GM21737 (cell line): ENCODE results near the gene DSCAML1.

Experiments
- ATAC-seq: cut with Tn5 transposase; IDR thresholded peaks from one replicate; pipeline ENCODE4 v1.9.1; 2021; ENCODE audit warnings: mild to moderate bottlenecking, moderate library complexity; ENCODE audit not compliant: unreplicated experiment

Gene DSCAML1

DNA sequence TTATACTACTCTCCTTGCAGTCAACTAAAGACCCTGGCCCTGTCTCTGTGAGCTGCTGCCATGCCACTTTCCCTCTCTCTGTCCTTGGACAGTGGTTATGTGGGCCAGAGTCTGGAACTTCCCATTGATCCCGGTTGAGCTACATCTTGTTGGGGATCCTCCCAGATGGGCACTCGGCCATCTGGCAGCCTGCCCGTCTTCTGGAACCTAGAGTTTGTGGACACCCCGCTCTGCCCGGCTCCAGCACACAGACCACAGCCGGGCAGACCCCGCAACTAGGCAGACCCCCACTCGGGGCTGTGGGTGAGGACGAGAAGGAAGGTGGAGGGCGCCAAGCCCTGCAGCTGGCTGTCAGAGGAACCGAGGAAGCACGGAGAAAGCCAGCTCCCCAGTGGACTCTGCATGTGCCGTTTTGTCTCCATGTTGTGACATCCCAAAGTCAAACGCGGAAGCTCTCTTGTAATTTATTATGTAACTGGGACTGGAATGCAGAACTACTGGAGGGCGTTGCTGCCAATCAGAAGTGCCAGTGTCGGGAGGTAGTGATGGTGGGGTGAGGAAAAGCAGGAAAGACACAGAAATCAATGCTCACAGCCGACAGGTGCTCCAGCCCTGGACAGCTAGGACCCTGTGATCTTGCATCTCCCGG, 261.7 kb downstream of the DSCAML1 start:
- no peak for ATAC-seq

GRCh38 chr11:117532568-117532967, 264.4 kb downstream of the DSCAML1 start:
- no peak for ATAC-seq

DNA sequence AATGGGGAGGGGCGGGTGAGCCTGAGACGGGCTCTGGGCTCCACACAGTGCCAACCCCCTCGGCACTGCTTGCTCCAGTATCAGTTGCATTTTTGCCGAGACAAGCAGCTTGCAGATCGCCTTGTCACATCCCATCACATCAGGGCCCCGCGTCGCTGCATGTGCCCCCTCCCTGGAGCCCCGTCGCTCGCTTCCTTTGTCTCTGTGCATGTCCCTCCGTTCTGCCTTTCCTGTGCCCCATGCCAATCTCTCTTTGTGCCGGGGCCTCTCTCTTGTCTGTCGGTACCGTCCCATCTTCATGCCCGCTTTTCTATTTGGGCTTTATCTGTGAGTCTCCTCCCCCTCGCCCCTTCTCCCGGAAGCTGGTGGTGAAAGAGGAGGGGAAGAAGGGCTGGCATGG, 267.2 kb downstream of the DSCAML1 start:
- no peak for ATAC-seq

DNA sequence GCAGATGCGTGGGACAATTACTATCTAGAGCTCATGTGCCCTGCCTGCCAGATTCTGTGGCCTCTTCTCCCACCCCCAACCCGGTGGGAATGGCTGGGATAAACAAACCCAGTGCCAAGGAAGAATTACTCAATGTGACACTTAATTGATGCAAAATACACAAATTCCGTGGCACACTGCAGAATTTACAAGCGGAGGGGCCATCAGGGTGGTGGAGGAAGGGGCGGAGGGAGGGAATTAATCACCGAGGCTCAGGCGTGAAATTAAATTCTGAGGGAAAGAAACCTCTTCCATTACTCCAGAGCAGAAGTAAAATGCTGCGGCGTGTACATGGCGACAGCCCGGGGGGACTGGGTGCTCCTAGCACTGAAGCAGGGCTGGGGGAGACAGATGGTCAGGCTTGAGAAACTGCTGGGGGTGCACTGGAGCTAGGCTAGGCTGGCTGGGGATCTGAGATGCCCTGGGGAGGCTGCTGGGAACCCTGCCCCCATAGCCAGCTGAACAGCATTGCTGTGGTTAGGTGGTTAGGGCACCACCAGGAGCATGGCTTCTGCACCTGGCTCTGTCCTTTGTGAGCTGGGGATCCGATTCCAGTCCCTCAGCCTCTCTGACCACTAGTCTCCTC, 268.8 kb downstream of the DSCAML1 start:
- ATAC-seq, result no peak

- no peak for ATAC-seq
These were observed 269.7 kb downstream of the DSCAML1 start for GRCh38 chr11:117527271-117527670.

GRCh38 chr11:117525866-117526542, 271.0 kb downstream of the DSCAML1 start:
- ATAC-seq, result no peak

DNA sequence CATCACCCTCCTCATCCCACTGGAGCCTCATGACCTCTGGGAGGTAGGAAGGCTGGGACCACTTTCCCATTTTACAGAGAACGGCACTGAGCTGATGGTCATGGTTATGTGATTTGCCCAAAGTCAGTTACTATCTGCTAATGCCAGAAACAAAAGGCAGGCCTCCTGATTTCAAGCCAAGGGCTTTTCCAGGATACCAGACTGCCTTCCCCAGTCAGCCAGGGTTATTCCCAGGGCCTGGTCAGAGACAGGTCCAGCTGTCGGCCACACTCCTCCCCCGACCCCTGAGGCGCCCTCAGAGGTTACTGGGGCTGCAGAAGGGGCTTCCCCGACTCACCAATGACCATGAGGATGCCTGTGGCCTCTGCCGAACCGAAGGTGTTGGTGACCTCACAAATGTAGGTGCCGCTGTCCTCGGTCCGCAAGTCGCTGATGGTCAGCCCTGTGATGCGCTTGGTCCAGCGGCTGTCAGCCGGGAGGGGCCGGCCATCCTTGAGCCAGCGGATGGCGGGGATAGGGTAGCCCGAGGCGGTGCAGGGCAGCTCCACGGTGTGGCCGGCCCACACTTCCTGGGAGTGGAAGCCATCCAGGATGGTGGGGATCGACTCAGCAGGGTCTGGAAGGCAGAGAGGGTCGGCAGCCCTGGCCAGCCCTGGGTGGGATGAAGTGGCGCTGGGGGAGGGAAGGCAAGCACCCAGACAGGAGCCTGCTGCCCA, 272.4 kb downstream of the DSCAML1 start:
- ATAC-seq, result no peak

GRCh38 chr11:117523680-117524079, 273.3 kb downstream of the DSCAML1 start:
- ATAC-seq, result no peak

DNA sequence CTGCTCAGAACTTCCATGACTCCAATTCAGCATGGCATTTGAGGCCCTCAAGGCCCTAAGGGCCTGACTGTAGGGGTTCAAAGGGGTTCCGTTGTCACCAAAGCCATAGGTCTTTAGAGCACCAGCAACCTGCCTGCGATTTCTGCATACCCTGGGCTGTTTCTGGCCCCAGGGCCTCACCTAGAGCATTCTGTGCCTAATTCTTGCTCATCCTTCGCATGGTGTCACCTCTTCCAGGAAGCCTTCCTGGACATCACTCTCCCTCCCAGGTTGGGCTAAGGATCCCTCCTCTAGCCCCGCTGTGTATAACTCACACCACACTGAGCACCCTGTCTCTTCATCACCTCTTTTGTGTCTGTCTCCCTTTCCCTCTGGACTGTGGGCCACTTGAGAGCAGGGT, 275.0 kb downstream of the DSCAML1 start:
- no peak for ATAC-seq

GRCh38 chr11:117520966-117521365, 276.1 kb downstream of the DSCAML1 start:
- no peak for ATAC-seq

GRCh38 chr11:117520201-117520600, 276.8 kb downstream of the DSCAML1 start:
- no peak for ATAC-seq

GRCh38 chr11:117519590-117519989, 277.4 kb downstream of the DSCAML1 start:
- no peak for ATAC-seq

DNA sequence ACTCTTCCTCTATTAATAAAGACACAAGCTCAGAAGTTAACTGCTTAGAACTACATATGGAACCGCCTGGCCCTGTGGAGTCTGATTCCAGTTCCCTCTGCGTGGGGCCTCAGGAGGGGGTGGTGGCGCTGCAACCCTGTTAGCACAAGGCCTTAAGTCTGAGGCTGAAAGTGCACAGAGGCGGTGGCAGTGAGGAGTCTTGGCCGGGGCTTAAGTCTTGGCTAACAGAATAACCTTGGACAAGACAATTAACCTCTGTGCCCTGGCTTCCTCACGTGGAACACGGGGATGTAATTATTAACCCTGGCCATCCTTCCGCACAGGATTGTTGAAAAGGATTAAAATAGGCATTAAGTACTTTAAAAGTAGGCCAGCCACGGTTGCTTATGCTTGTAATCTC, 277.8 kb downstream of the DSCAML1 start:
- ATAC-seq, result no peak

- no peak for ATAC-seq
These were observed 278.6 kb downstream of the DSCAML1 start for GRCh38 chr11:117518455-117518854.

DNA sequence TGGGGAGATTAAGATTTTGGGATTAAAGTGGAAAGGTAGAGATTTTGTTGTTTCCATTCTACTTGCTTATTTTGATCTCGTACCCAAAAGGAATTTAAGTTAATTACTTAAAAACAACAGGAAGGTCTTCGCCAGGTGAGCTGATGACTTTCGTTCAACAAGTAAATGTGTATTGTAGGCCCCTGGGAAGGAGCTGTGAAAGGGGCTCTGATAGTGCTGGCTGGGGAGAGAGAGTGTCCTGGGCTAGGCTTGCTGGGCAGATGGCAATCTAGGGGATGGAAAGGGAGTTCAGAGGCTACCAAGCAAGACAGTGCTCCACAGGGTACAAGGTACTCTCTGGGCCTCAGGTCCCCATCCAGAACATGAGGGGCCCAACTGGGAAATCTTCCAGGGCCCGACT, 279.9 kb downstream of the DSCAML1 start:
- no peak for ATAC-seq

DNA sequence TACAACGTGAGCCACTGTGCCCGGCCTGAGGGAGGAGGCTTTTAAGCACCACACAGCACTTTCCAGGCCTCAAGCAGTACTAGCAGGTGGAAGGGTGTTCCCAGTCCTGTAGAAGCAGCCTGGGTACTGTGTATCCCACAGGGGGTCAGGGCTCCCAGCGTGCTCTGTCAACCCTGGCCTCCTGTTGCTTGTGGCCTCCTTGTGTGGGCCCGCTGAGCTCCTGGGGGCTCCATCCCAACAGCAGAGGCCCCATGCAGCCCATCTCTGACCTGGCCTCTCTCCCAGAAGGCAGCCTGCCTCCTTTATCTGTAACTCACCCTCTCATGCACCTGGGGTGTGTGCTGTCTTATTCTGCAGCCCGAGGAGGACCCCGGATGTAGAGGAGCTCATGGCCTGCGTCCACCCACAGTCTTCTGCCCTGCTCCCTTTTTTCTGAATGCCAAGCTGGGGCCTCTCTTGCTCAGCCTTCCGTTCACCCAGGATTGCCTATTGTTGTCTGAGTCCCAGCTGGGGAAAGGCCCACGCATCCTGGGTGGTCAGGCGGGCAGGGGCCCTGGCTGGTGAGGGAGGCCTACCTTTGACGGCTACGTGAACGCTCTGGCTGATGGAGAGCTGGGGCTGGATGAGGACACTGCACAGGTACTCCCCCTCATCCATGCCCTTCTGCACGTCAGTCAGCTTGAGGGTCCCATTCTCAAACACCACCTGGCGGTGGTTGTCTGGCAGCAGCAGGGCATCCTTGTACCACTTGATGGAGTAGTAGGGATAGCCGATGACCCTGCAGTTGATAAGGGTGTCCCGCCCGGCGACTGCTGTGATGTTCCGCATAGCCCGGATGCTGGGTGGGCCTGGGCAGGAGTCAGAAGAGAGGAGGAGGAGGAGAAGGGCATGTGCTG, 280.9 kb downstream of the DSCAML1 start:
- no peak for ATAC-seq

DNA sequence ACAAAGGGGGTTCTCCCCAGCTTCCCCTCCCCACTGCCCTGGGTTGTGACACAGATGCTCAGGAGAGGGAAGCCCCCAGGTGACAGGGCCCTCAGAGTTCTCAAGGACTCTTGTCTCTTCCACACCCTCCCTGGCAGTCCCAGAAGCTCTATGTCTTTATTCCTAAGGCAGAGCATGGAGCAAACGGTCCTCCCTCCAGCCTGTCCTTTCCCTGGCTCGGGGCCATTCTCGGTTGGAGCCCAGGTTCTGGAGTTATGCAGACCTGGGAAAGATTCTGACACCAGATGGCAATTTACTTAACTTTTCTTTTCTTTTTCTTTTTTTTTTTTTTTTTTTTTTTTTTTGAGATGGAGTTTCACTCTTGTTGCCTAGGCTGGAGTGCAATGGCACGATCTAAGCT, 282.8 kb downstream of the DSCAML1 start:
- ATAC-seq, result no peak

- ATAC-seq, result no peak
These were observed 283.4 kb downstream of the DSCAML1 start for GRCh38 chr11:117513666-117514065.

DNA sequence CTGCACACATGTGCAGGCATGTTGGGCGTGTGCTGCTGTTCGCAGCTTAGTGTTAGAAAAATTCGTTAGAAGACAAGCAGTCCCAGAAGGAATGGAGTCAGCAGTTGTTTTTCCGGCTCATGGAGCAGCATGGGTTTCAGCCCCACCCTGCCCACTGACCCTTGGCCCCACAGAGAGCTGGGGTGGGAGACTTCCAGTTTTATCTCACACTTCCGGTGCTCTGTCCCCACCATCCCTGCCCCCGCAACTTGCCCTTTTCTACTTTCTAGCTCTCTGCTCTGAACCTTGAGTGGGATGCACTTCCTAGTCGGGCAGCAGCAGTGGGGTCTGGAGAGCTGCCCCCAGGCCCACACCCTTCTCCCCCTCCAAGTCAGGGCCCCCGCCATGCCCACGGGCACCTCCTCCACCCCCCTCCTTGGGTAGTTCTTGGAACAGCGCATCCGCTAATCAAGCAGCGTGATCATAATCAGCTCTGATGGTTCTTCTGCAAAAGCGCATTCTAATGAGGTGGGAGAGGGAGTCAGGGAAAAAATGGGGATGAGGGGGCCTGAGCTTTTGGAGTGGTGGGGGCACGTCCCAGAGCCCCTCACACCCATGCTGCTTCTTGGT, 285.0 kb downstream of the DSCAML1 start:
- ATAC-seq, result no peak

DNA sequence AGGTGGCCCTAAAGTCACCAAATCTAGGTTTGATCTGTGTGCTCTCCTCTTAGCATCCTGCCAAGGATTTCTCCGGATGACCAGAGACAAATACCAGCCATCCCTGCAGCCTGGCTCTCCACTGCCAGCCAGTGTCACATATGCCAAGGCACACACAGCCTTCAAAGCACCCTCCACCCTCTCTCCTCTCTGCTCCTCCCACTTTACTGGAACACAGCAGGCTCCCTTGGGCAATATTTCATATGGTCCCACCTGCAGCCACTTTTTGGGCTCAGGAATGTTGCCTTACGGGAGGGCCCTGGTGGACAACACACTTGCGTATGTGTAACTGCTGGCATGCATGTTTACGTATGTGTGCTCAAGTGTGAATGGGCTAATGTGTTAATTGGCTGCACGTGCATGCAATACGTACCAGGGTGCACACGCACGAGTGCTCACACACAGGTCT, 285.5 kb downstream of the DSCAML1 start:
- no peak for ATAC-seq
